Central memory CD8-positive, alpha-beta T cell (primary cell): ENCODE results near the gene USP31.

ENCODE experiments used
- ATAC-seq: fragments of 150-1000 bp; cut with Tn5 transposase; replicated peaks from 2 replicates; pipeline ENCODE4 v1.10.0; 2022; ENCODE audit warnings: mild to moderate bottlenecking, moderate FRiP score, moderate number of reproducible peaks; ENCODE audit not compliant: poor library complexity, severe bottlenecking; ENCODE audit errors: extremely low read depth
- DNase-seq, 2 donors: peaks; one replicate each; pipeline ENCODE4 v3.0.0; 2021; ENCODE audit warnings: low spot score in 2 of 2
- H3K27ac Mint-ChIP-seq: one replicate; pipeline ENCODE4 v1.8.0; 2022; ENCODE audit warnings: low read depth, mild to moderate bottlenecking, moderate library complexity, mixed read lengths
- H3K27me3 Mint-ChIP-seq: one replicate; pipeline ENCODE4 v1.8.0; 2022; ENCODE audit warnings: mixed read lengths
- H3K36me3 Mint-ChIP-seq: one replicate; pipeline ENCODE4 v1.8.0; 2022; ENCODE audit warnings: mild to moderate bottlenecking, moderate library complexity, mixed read lengths; ENCODE audit not compliant: insufficient read depth
- H3K4me1 Mint-ChIP-seq: one replicate; pipeline ENCODE4 v1.8.0; 2022; ENCODE audit warnings: mixed read lengths
- H3K4me3 Mint-ChIP-seq: one replicate; pipeline ENCODE4 v1.8.0; 2022; ENCODE audit warnings: mild to moderate bottlenecking, moderate library complexity, mixed read lengths
- H3K9me3 Mint-ChIP-seq: one replicate; pipeline ENCODE4 v1.8.0; 2022; ENCODE audit warnings: mixed read lengths

USP31 gene

DNA sequence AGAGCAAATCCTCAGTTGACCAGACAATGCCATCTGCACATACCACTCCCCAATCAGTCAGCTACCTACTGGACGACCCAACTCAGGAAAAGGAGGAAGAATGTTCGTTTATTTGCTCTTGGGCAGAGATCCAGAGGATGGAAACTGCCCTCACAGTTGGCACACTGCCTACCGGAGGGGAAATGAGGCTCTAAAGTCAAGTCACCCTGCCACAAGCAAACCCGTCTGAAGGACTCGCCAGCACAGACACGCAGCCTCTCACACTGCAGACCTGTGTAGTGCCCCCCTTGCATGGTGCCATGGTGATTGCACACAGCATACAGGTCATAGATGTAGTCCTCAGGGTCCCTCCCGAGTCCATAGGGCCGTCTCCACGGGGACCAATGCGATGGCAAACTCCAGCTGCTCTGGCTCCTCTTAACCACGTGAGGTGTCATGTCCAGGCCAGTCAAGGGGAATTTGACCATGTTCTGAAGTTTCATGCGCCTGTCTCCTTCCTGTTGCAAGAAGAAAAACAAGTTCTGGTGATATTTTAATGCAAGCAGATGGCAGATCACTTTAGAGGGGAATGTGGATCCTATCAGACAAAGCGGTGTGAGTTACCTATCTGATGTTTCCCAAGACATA lies 69.5 kb downstream of the USP31 start:
- ATAC-seq (no peak), DNase-seq (no peak)
- Mint-ChIP-seq H3K4me3 (no peak overlapping the region), H3K27ac (no peak overlapping the region), H3K27me3 (no peaks in the 10 kb centered on the region), H3K36me3 (peaks cover 11% of the 10 kb centered on the region), H3K9me3 (no peaks in the 10 kb centered on the region), H3K4me1 (no peaks in the 10 kb centered on the region)

DNA sequence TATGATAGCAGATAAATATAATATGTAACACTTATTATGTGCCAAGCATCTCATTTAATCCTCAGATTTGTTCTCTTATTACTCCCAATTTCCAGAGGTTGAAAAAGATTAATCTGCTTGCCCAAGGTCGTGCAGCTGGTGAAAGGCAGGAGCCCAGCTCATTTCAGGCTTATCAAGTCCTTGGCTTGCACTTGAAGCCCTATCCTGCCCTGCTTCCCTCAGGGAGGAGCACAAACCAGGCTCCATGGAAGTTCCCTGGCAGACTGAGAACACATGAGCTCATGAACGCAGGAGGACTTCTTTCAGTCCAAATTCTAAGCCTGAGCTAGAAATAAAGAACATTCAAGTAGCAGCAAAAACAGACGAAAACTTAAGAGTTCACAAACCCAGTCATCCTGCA lies 74.8 kb downstream of the USP31 start:
- H3K27ac Mint-ChIP-seq: no peak overlapping the region

DNA sequence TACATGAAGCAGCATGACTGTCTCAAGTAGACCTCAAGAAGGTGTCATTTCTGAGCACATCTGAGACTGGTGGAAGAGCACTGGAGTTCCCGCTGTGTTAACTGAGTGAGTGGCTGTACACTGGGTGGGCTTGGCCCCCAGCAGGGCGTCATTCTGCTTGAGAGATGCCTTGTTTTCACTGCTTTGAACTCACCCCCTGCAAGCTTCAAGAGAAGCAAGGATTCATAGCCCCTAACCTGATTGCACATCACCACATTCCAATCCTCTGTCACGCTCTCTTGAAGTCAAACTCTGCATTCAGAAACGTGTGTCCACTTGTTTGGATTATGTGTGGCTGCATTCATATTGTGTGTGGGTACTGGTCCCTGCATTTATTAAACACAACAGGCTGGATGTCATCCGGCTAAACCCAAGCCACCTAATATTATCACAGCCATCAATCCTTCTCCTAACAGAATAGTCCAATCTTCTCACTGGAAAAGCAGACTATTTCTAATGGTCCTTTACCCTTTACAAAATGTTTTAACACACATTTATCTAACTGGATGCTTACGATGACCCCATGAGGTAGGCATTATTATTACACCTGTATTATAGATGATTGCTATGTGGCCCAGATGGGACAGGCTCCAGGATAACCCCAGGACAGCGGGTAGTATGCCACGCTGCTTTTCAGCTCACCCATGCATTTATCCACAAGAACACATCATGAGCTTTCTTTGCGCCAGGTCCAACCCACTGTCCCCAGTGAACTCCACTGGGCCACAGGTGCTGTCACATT lies 76.3 kb downstream of the USP31 start:
- ATAC-seq (no peak), DNase-seq (no peak)
- H3K27ac Mint-ChIP-seq: no peak overlapping the region
- H3K4me3 Mint-ChIP-seq: no peak overlapping the region
- no peaks in the 10 kb centered on the region for H3K4me1 Mint-ChIP-seq
- no peaks in the 10 kb centered on the region for H3K27me3 Mint-ChIP-seq
- H3K36me3 Mint-ChIP-seq: peaks cover 9% of the 10 kb centered on the region
- no peaks in the 10 kb centered on the region for H3K9me3 Mint-ChIP-seq

More for the DNA sequence above, 74.8 kb downstream of the USP31 start:
- ATAC-seq: no peak
- H3K9me3 Mint-ChIP-seq: no peaks in the 10 kb centered on the region
- H3K4me3 Mint-ChIP-seq: no peak overlapping the region
- peaks cover 8% of the 10 kb centered on the region for H3K36me3 Mint-ChIP-seq
- H3K27me3 Mint-ChIP-seq: no peaks in the 10 kb centered on the region
- no peak for DNase-seq
- no peaks in the 10 kb centered on the region for H3K4me1 Mint-ChIP-seq

DNA sequence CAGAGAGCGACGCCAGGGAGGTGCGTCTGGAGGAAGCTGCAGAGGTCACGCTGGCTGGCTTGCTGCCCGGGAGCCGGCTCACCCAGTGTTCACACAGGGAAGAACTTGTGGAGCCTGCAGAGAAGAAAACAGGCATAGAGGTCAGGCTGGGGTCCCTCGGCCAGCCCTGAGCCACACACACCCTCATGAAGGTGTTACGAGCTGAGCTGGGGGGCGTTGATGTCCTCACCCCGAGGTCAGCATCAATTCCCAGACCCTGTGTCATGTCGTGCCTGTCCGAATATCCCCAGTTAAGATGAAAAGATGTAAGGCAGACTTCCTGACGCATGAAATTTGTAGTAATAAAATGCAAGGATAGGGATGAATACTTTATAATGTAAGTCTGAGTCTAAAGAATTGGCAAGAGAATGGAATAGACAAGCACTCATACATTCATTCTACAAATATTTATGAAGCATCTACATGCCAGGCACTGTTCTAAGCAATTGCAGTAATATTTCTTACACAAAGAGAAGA lies 77.1 kb downstream of the USP31 start:
- no peak for DNase-seq
- H3K27me3 Mint-ChIP-seq: no peaks in the 10 kb centered on the region

DNA sequence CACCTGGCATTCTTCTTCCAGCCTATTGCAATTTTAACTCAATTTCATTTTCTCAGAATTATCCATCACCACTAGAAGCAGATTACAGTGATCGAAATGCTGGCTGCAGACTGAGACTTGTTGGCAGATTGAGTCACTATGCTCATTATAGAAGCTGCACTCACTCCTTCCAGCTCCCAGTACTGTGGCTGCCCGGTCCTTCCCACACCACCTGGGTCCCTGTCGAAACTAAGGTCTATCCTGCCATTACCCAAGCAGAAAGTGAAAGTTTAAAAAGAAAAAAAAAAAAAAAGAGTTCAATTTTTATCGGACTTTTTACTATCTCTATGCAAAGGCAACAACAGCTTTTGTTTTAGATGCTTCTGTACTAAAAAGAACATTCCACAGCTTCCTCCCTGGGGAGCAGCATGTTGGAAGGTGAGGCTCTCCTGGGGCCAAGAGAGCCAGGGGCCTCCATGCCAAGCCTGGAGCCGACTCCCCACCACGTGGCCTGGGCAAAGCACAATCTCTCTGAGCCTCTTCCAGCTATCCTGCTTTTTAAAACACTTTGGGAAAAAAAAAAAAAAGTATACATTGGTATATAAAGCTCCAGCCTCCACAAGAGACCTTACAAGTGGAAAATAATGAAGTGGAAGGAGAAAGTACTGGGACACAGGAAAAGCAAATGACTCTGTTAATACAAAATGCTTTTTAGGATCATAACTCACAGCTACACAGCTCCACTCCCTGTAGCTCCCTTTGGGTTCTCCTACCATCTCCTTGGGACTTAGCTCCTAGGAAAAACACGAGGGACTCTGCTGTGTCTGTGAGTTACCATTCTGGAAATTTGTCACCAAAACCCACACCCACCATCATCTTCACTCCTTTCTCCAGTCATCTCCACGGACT lies 77.8 kb downstream of the USP31 start:
- Mint-ChIP-seq H3K27me3 (no peaks in the 10 kb centered on the region), H3K36me3 (peaks cover 9% of the 10 kb centered on the region), H3K4me1 (no peaks in the 10 kb centered on the region), H3K9me3 (no peaks in the 10 kb centered on the region), H3K27ac (no peak overlapping the region), H3K4me3 (no peak overlapping the region)
- DNase-seq: no peak
- ATAC-seq: no peak

More for the DNA sequence above, 77.1 kb downstream of the USP31 start:
- Mint-ChIP-seq H3K9me3 (no peaks in the 10 kb centered on the region), H3K36me3 (peaks cover 9% of the 10 kb centered on the region), H3K4me3 (no peak overlapping the region), H3K4me1 (no peaks in the 10 kb centered on the region), H3K27ac (no peak overlapping the region)
- no peak for ATAC-seq

DNA sequence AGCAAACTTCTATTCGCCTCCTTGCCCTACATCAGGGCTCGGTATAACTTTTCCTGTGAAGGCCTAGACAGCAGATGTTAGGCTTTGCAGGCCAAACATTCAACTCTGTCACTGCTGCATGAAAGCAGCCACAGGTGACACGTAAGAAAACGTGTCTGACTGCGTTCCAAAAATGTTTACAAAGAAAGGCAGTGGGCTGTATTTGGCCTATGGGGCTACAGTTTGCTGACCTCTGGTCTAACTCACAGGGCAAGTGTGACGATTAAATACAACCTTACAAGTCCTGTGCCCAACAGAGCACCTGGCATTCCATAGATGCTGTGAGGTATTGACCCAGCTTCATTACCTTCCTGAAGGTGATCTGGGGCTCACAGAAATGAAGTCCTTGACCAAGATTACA lies 79.4 kb downstream of the USP31 start:
- Mint-ChIP-seq H3K4me3 (no peak overlapping the region), H3K27me3 (no peaks in the 10 kb centered on the region), H3K27ac (no peak overlapping the region), H3K36me3 (peaks cover 7% of the 10 kb centered on the region), H3K9me3 (no peaks in the 10 kb centered on the region), H3K4me1 (no peaks in the 10 kb centered on the region)
- ATAC-seq (no peak), DNase-seq (no peak)

DNA sequence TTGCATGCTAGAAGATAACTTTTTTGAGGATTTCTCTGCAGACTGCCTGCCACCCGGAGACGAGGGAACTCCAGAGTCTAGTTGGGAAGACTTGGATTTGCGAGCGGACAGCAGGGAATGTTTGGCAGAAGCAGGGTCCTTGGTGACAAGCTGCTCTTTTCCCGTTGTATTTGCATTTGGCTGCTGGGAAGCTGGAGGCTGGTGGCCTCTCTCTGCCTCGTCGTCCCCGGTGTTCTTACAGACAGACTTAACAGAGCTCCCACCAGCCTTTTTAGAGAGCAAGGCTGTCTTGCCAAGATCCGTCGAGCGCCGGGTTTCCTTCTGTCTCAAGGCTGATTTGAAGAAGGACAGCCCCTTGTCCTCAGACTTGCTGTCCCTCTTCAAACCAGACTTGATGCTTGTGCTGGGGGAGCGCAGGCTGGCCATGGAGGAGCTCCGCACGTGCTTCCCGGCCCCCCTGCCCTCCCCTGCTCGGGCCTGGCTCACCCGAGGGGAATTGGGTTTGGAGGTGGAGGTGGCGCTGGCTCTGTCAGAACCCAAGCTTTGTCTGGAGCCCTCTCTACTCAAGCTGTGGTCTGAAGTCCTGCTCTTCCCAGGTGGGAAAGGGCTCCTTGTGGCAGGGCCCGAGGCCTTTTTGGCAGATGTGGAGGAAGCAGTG lies 81.0 kb downstream of the USP31 start:
- no peak overlapping the region for H3K4me3 Mint-ChIP-seq
- no peak for ATAC-seq
- DNase-seq: no peak
- H3K27me3 Mint-ChIP-seq: no peaks in the 10 kb centered on the region
- H3K27ac Mint-ChIP-seq: no peak overlapping the region
- H3K4me1 Mint-ChIP-seq: no peaks in the 10 kb centered on the region
- H3K36me3 Mint-ChIP-seq: peaks cover 5% of the 10 kb centered on the region
- no peaks in the 10 kb centered on the region for H3K9me3 Mint-ChIP-seq

DNA sequence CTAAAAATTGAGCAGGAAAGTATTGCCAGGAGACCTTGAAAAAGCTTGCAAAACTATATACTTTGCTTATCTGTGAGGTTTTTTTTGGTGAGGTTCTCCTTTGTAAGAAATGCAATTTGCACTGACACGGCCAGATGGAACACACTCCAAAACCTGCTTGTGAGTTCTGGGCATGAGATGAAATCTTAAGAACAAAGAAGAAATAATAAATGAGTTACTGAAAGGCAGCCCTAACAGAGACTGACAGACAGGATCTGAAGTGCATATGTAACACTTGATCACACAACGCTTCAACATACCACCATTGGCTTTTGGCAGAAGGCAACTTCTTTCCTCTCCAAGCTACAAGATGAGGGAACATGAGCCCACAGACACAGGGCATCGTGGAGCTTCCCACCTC lies 82.6 kb downstream of the USP31 start:
- no peaks in the 10 kb centered on the region for H3K27me3 Mint-ChIP-seq
- no peaks in the 10 kb centered on the region for H3K4me1 Mint-ChIP-seq
- H3K4me3 Mint-ChIP-seq: no peak overlapping the region
- peaks cover 5% of the 10 kb centered on the region for H3K36me3 Mint-ChIP-seq
- DNase-seq (no peak), ATAC-seq (no peak)
- H3K9me3 Mint-ChIP-seq: no peaks in the 10 kb centered on the region
- no peak overlapping the region for H3K27ac Mint-ChIP-seq

DNA sequence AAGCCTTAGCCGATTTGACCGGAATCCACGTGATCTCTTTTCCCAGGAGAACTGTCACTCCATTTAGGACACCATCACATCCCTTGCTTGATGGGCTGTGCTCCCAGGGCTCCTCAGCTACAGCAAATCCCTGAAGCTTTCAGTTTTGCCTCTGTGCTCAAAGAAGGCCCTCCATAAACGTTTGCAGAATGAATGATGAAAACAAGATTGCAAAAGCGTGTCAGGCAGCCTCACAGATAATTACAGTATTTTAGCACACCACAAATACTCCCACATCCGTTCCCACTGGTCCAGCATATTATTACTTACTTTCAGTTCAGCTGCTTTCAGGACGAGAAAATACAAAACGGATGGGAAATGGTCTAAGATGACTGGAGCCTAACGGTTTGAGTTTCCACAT lies 84.6 kb downstream of the USP31 start:
- no peak overlapping the region for H3K4me3 Mint-ChIP-seq
- H3K9me3 Mint-ChIP-seq: no peaks in the 10 kb centered on the region
- DNase-seq: no peak
- peaks cover 5% of the 10 kb centered on the region for H3K4me1 Mint-ChIP-seq
- no peak for ATAC-seq
- peaks cover 14% of the 10 kb centered on the region for H3K27me3 Mint-ChIP-seq
- peaks cover 2% of the 10 kb centered on the region for H3K36me3 Mint-ChIP-seq
- H3K27ac Mint-ChIP-seq: no peak overlapping the region

DNA sequence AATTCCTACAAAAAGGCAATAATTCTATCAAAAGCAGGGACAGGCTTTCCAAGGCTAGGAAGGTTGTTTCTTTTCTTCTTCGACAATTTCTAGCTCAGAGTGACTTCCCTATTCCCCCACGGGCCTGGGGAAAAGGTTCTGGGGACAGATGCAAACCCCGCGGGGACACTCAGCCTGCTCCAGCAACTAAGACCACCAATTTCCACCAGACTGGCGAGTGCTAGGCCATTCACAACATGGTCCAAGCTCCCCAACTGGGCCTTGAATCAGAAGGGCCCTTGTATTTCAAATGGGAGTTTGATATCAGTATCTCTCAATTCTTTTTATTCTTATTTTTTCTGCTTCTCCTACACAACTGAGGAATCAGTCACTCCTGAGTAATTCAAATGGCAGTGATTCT lies 86.7 kb downstream of the USP31 start:
- H3K27ac Mint-ChIP-seq: no peak overlapping the region
- no peaks in the 10 kb centered on the region for H3K9me3 Mint-ChIP-seq
- no peaks in the 10 kb centered on the region for H3K36me3 Mint-ChIP-seq
- H3K27me3 Mint-ChIP-seq: peaks cover 33% of the 10 kb centered on the region
- ATAC-seq (no peak), DNase-seq (no peak)
- no peak overlapping the region for H3K4me3 Mint-ChIP-seq
- peaks cover 5% of the 10 kb centered on the region for H3K4me1 Mint-ChIP-seq

DNA sequence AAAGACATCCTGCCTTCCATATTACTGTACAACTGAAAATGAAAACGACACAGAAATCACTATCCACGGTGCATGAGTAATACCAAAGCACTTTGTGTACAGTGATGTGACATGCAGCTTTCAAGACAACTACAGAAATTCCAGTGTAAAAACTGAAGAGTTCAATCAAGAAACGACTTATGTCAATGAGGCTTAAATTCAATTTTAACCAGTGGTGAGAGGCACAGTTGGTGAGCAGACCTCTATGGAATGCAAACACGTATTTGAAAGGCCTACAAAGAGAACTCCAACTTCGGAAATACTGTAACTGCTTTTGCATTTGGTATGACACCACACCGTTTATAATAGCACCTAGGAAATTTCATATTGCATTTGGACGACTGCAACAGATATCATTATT lies 87.6 kb downstream of the USP31 start:
- DNase-seq (no peak), ATAC-seq (no peak)
- Mint-ChIP-seq H3K4me1 (peaks cover 5% of the 10 kb centered on the region), H3K4me3 (no peak overlapping the region), H3K27me3 (peaks cover 42% of the 10 kb centered on the region), H3K27ac (no peak overlapping the region), H3K9me3 (no peaks in the 10 kb centered on the region), H3K36me3 (no peaks in the 10 kb centered on the region)
